Vagina (tissue), 2 donors: ENCODE measurements around the gene HMCN2.

Experiments used
- CTCF ChIP-seq, 3 experiments: fragments of 450-650 bp in 2 of 3; fragments of 200-600 bp in 1 of 3; sonication (generic) in 1 of 3; IDR thresholded peaks; one replicate each; pipeline ENCODE4 v1.5.1; 2017 to 2019; ENCODE audit warnings: antibody characterized with exemption in 3 of 3, mild to moderate bottlenecking in 2 of 3, moderate library complexity in 2 of 3
- POLR2AphosphoS5 ChIP-seq, 2 donors: sonication (generic); formaldehyde crosslinking; IDR thresholded peaks; one replicate each; pipeline ENCODE4 v1.9.0; 2017; ENCODE audit warnings: antibody characterized with exemption in 2 of 2, mild to moderate bottlenecking in 2 of 2, low read depth in 1 of 2; ENCODE audit not compliant: insufficient read depth in 1 of 2

DNA sequence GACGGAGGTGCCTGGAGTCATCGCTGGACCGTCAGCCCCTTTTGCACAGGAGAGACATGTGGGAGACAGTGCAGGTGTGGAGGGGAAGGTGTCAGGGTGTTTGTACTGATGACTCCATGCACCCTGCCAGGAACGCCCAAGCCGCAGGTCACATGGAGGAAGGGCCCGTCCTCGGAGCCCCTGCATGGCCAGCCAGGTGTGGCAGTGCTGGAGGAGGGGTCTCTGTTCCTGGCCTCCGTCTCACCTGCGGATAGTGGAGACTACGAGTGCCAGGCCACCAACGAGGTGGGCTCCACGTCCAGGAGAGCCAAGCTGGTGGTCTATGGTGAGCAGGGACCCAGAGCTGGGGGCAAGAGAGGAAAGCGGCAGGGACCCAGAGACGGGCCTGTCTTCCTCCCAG is 81.5 kb downstream of the HMCN2 start:
- TF ChIP-seq CTCF (IDR thresholded peaks at IDR 0.05) (no peak), POLR2AphosphoS5 (IDR thresholded peaks at IDR 0.05; ENCODE audit: insufficient read depth in 1 of 2, low read depth in 1 of 2) (no peak)
